Vagina (tissue), 2 donors: ENCODE measurements around the gene COBL. TPM values are rescaled to one million over a fixed set of nuclear protein-coding genes. Genes with fewer than 3 reads are reported as not detected.

ENCODE experiments used
- DNase-seq, 2 donors: peaks; one replicate each; pipeline ENCODE4 v3.0.0-alpha.2; 2017; ENCODE audit errors: extremely low spot score in 2 of 2
- H3K27ac ChIP-seq: fragments of 200-600 bp; sonication (generic); one replicate; pipeline ENCODE4 v1.5.1; 2019
- H3K27me3 ChIP-seq: fragments of 200-600 bp; sonication (generic); one replicate; pipeline ENCODE4 v1.5.1; 2019
- H3K36me3 ChIP-seq, 2 donors: fragments of 200-600 bp; sonication (generic); one replicate each; pipeline ENCODE4 v1.5.1; 2017 to 2019
- H3K4me1 ChIP-seq: fragments of 200-600 bp; sonication (generic); one replicate; pipeline ENCODE4 v1.5.1; 2019
- H3K4me3 ChIP-seq, 2 donors: fragments of 200-600 bp; sonication (generic); 1 replicate in 1 of 2; 2 replicates in 1 of 2; pipeline ENCODE4 v1.5.1; 2016 to 2019
- H3K9me3 ChIP-seq: fragments of 200-600 bp; sonication (generic); one replicate; pipeline ENCODE4 v1.5.1; 2019
- CTCF ChIP-seq, 3 experiments: fragments of 450-650 bp in 2 of 3; fragments of 200-600 bp in 1 of 3; sonication (generic) in 1 of 3; IDR thresholded peaks; one replicate each; pipeline ENCODE4 v1.5.1; 2017 to 2019; ENCODE audit warnings: antibody characterized with exemption in 3 of 3, mild to moderate bottlenecking in 2 of 3, moderate library complexity in 2 of 3
- POLR2A ChIP-seq, 2 donors: fragments of 450-650 bp; IDR thresholded peaks; one replicate each; pipeline ENCODE4 v1.6.1; 2017; ENCODE audit warnings: antibody characterized with exemption in 2 of 2, mild to moderate bottlenecking in 2 of 2, moderate library complexity in 2 of 2
- POLR2AphosphoS5 ChIP-seq, 2 donors: sonication (generic); formaldehyde crosslinking; IDR thresholded peaks; one replicate each; pipeline ENCODE4 v1.9.0; 2017; ENCODE audit warnings: antibody characterized with exemption in 2 of 2, mild to moderate bottlenecking in 2 of 2, low read depth in 1 of 2; ENCODE audit not compliant: insufficient read depth in 1 of 2
- intact Hi-C: fragments of 100-400 bp; cut with DNase I; formaldehyde crosslinking; loops from one replicate; pipeline ENCODE4 v1.15.1; 2023
- total RNA-seq: library from RNA; depleted of rRNA; stranded (reverse); fragments of >200 nt; gene quantifications from one replicate; pipeline ENCODE4 v1.2.3, GENCODE V29; 2016

COBL gene
- total RNA-seq, 1 donor from 2014 or later = 9.3 TPM

GRCh38 chr7:51198654-51199053 lies 118.0 kb downstream of the COBL start:
- Histone ChIP-seq H3K27me3 (no peaks in the 10 kb centered on the region), H3K27ac (no peak overlapping the region), H3K4me3 (no peak overlapping the region), H3K4me1 (no peaks in the 10 kb centered on the region), H3K36me3 (no peaks in the 10 kb centered on the region), H3K9me3 (no peaks in the 10 kb centered on the region)
- intact Hi-C loops = no loop called here
- TF ChIP-seq CTCF (IDR thresholded peaks at IDR 0.05) = no peak
- DNase-seq = no peak

- intact Hi-C loops = no loop called here
- DNase-seq = no peak
- TF ChIP-seq POLR2A (IDR thresholded peaks at IDR 0.05) (no peak), POLR2AphosphoS5 (IDR thresholded peaks at IDR 0.05; ENCODE audit: insufficient read depth in 1 of 2, low read depth in 1 of 2) (no peak), CTCF (IDR thresholded peaks at IDR 0.05) (no peak)
These were observed 125.6 kb downstream of the COBL start for GRCh38 chr7:51190969-51191368.

GRCh38 chr7:51189777-51190176 lies 126.8 kb downstream of the COBL start:
- intact Hi-C loops = no loop called here
- H3K4me3 ChIP-seq = no peak overlapping the region
- no peaks in the 10 kb centered on the region for H3K27me3 ChIP-seq
- H3K27ac ChIP-seq = no peak overlapping the region
- TF ChIP-seq CTCF (IDR thresholded peaks at IDR 0.05) (no peak), POLR2AphosphoS5 (IDR thresholded peaks at IDR 0.05; ENCODE audit: insufficient read depth in 1 of 2, low read depth in 1 of 2) (no peak), POLR2A (IDR thresholded peaks at IDR 0.05) (no peak)
- no peaks in the 10 kb centered on the region for H3K4me1 ChIP-seq
- H3K9me3 ChIP-seq = no peaks in the 10 kb centered on the region
- no peaks in the 10 kb centered on the region for H3K36me3 ChIP-seq
- no peak for DNase-seq

More at GRCh38 chr7:51190969-51191368, 125.6 kb downstream of the COBL start:
- Histone ChIP-seq H3K27ac (no peak overlapping the region), H3K4me3 (no peak overlapping the region), H3K4me1 (no peaks in the 10 kb centered on the region), H3K36me3 (no peaks in the 10 kb centered on the region), H3K27me3 (no peaks in the 10 kb centered on the region), H3K9me3 (no peaks in the 10 kb centered on the region)

- Histone ChIP-seq H3K27ac (no peak overlapping the region), H3K9me3 (no peaks in the 10 kb centered on the region), H3K36me3 (no peaks in the 10 kb centered on the region), H3K4me3 (no peak overlapping the region), H3K27me3 (no peaks in the 10 kb centered on the region), H3K4me1 (no peaks in the 10 kb centered on the region)
- intact Hi-C loops = no loop called here
- DNase-seq = no peak
- TF ChIP-seq POLR2A (IDR thresholded peaks at IDR 0.05) = no peak
- TF ChIP-seq POLR2AphosphoS5 (IDR thresholded peaks at IDR 0.05; ENCODE audit: insufficient read depth in 1 of 2, low read depth in 1 of 2) = no peak
- TF ChIP-seq CTCF (IDR thresholded peaks at IDR 0.05) = no peak
These were observed 127.6 kb downstream of the COBL start for GRCh38 chr7:51188987-51189386.

GRCh38 chr7:51187941-51188340 lies 128.7 kb downstream of the COBL start:
- no peak for DNase-seq
- intact Hi-C loops = no loop called here
- no peaks in the 10 kb centered on the region for H3K27me3 ChIP-seq
- H3K9me3 ChIP-seq = no peaks in the 10 kb centered on the region
- H3K4me3 ChIP-seq = no peak overlapping the region
- TF ChIP-seq CTCF (IDR thresholded peaks at IDR 0.05) (no peak), POLR2AphosphoS5 (IDR thresholded peaks at IDR 0.05; ENCODE audit: insufficient read depth in 1 of 2, low read depth in 1 of 2) (no peak), POLR2A (IDR thresholded peaks at IDR 0.05) (no peak)
- H3K36me3 ChIP-seq = no peaks in the 10 kb centered on the region
- H3K27ac ChIP-seq = no peak overlapping the region
- H3K4me1 ChIP-seq = no peaks in the 10 kb centered on the region
